HG02588 (cell line): ENCODE results near the gene UROD.
"Not testable (repeated sequence)": the region's sequence is repeated elsewhere in the genome, so short reads cannot be mapped to it uniquely, and the experiment has no call there.

Source experiments
- ATAC-seq: cut with Tn5 transposase; IDR thresholded peaks from one replicate; pipeline ENCODE4 v1.9.1; 2021; ENCODE audit warnings: mild to moderate bottlenecking, moderate library complexity; ENCODE audit not compliant: unreplicated experiment

Gene UROD

GRCh38 chr1:45038240-45038639, 26.2 kb downstream of the UROD start:
- ATAC-seq: no peak

- ATAC-seq: no peak
Measured at GRCh38 chr1:45038661-45039364, 26.8 kb downstream of the UROD start.

DNA sequence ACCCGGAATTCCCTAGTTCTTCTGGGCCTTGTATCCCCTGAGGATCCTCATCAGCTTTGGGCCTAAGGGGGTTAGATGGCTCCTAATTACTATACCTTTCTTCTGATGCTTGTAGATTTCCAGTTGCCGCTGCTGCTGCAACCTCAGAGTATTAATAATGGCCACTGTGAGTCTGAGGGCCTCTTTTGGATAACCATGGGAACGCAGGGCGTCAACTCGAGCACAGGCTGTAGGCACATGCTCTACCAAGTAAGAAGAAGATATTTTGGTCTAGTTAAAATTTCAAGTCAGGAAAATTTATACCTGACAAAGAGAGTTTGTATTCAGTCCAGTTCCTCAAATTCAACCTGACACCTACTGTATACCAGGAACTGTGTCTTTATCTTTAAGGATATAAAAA, 28.2 kb downstream of the UROD start:
- ATAC-seq: no peak

DNA sequence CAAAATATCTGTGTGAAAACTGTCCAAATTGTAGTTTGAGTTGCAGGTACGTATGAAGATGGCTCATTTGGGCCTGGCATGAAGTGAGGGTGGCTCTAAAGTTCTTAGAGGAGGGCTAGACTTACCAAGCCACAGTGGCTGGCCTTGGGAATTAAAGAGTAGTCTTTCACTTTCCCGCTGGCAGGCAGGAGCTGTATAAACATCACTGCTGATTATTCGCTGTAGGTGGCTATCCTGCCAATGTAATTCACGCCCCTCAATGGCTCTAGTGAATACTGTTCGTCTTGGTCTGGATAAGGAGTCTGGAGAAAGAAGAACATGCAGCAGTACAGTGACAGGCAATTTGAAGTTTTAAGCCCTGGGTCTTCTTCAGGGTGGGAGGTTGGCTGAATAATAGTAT, 31.0 kb downstream of the UROD start:
- ATAC-seq: no peak

GRCh38 chr1:45044916-45045315, 32.9 kb downstream of the UROD start:
- ATAC-seq: no peak

GRCh38 chr1:45047032-45047431, 35.0 kb downstream of the UROD start:
- no peak for ATAC-seq

- no peak for ATAC-seq
Measured at GRCh38 chr1:45051005-45051772, 39.1 kb downstream of the UROD start.

DNA sequence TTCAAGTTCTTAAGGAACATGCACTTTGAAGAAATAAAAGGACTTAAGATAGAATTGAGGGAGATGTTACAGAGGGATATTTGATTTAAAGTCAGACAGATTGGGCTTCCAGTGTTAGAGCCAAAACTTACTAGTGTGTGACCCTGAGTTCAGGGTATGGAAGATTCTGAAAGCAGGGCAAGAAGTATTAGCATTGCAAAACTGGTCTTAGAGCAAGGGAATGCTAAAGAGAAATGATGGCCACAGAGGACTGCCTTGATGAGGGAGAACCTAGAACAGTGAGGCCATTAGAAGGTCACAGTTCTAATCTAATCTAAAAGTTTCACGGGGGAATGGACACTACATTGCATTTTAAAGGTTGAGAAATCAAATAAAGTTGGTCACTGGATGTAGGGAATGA, 45.5 kb downstream of the UROD start:
- ATAC-seq: no peak

- ATAC-seq: no peak
Measured at GRCh38 chr1:45059829-45060228, 47.8 kb downstream of the UROD start.

GRCh38 chr1:45062463-45062862, 50.4 kb downstream of the UROD start:
- not testable (repeated sequence) for ATAC-seq

DNA sequence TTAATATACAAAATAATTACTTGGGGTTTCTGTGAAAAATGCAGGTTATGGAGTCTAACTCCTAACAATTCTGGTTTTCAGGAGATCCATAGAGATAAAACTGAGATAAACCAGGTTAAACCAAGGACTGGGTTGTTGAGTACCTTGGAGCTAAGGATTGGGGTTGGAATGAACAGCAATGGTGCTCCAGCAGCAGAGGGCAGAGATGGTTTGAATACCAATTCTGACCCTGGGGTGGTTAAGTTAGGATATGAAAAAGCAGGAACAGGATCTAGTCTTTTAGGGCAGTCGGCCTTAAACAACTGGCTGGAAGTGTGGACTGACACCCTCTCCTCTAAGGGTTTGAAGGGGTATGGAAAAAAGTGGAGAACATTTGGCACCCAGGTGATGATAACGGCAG, 53.0 kb downstream of the UROD start:
- ATAC-seq: no peak
